Measurements from ENCODE around the gene DGKD. TPM values are rescaled to one million over a fixed set of nuclear protein-coding genes. Genes with fewer than 3 reads are reported as not detected.

DGKD gene
- total and polyA plus RNA-seq, 9 of the 15 experiments (the other 6 are each of a cell fraction or from before 2014, with no cell fraction given) = 0.52 to 29.5 (median 10.6) TPM

DNA sequence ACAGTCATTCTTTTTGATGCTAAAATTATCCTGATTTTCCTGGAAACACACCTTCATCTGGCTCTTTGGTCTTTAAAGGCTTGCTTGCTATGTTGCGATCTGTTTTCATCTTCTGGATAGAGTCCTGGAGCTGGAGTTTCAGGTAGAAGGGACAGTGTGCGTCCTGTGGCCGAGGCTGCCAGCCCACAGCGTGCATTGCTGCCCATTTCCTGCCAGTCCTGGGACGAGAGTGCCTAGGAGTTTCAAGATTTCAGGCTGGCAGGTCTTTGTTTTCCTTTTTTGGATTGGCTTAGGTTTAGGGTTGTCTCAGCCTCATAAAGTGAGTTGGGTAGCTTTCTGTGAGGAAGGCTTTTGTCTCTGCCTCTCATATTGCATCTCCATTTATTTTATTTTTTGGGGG, 14.5 kb downstream of the DGKD start:
- Histone ChIP-seq H3K9ac (ENCODE audit: insufficient read depth in 1 of 2, low read depth in 2 of 2, low read length in 2 of 2) (no peak overlapping the region), H3K79me2 (ENCODE audit: control insufficient read depth, insufficient read depth, low read length) (0 out of 3 replicates have a peak, but pooled peaks cover 5% of the 10 kb centered on the region), H3K9me1 (ENCODE audit: control insufficient read depth, insufficient read depth, low read length) (no peaks in the 10 kb centered on the region), H3K27me3 (ENCODE audit: control insufficient read depth in 2 of 2, insufficient read depth in 2 of 2, low read length in 2 of 2) (no peaks in the 10 kb centered on the region), H3K4me1 (replicated peaks in 1 of 2; ENCODE audit: control insufficient read depth in 2 of 2, insufficient read depth in 2 of 2, low read length in 2 of 2) (peaks cover 0 to 8% of the 10 kb centered on the region in 2 experiments; a peak in 3 of 5 replicates), H2AFZ (ENCODE audit: low read depth, low read length) (no peak overlapping the region), H3K27ac (ENCODE audit: extremely low read depth, low read depth, low read length) (no peak overlapping the region), H3K4me3 (no peak overlapping the region), H3K4me2 (ENCODE audit: insufficient read depth, low read length) (no peak overlapping the region), H4K20me1 (replicated peaks; ENCODE audit: control insufficient read depth, insufficient read depth, low read length) (no peaks in the 10 kb centered on the region; the same call in 1 of the 2 replicates), H3K9me3 (replicated peaks; ENCODE audit: control insufficient read depth, insufficient read depth, low read depth, low read length) (no peaks in the 10 kb centered on the region), H3K36me3 (ENCODE audit: control insufficient read depth, insufficient read depth, low read length) (peaks cover 11% of the 10 kb centered on the region; the same call in 1 of the 3 replicates)
- DNase-seq (ENCODE audit: extremely low read depth in 1 of 4, low spot score in 3 of 4) (no peak), ATAC-seq (no peak), FAIRE-seq (no peak)
- POLR2A ChIA-PET = interaction anchor here (0.6 kb wide), 1 partner anchor 85 kb away, joined by 3 read pairs; no protein-coding TSS in a partner anchor
- BruUV-seq (replicated peaks) = no TSS peak
- intact Hi-C loops (cut with micrococcal nuclease) (no loop called here), in situ Hi-C loops (cut with MboI) (no loop called here)
- no peak for TF ChIP-seq TCF7 (IDR thresholded peaks at IDR 0.05; ENCODE audit: borderline replicate concordance)
- CTCF ChIA-PET (ENCODE audit: low intra/inter-chr PET ratio) = no interaction called here
- WGBS (ENCODE audit: insufficient coverage, low coverage, missing lambda C conversion rate) = 83% methylated on average over 5 of the region's 5 CpGs

DNA sequence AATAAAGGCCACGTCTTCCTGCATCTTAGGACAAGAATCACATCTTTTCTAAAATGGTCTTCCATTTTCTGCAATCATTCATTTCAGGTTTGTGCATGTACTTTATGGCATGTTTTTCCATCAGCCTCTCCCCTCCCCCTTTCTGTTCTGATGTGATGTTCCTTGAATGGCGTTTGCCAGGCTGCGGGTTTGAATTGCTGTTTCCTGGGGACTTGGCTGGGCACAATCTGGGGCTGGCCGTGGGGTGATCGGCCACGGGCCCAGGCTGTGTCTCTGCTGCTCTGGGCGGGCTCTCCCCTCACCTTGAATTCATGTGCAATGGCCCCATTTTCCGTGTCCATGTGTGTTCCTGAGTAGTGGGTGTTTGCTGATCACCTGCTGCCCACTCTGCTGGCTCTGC, 15.2 kb downstream of the DGKD start:
- Histone ChIP-seq H3K4me2 (ENCODE audit: insufficient read depth, low read length) (no peak overlapping the region), H3K36me3 (ENCODE audit: control insufficient read depth, insufficient read depth, low read length) (peaks cover 11% of the 10 kb centered on the region; the same call in 1 of the 3 replicates), H3K79me2 (ENCODE audit: control insufficient read depth, insufficient read depth, low read length) (0 out of 3 replicates have a peak, but pooled peaks cover 5% of the 10 kb centered on the region), H3K27ac (ENCODE audit: extremely low read depth, low read depth, low read length) (no peak overlapping the region), H3K9me3 (replicated peaks; ENCODE audit: control insufficient read depth, insufficient read depth, low read depth, low read length) (no peaks in the 10 kb centered on the region), H3K4me1 (replicated peaks in 1 of 2; ENCODE audit: control insufficient read depth in 2 of 2, insufficient read depth in 2 of 2, low read length in 2 of 2) (peaks cover 0 to 8% of the 10 kb centered on the region in 2 experiments; a peak in 3 of 5 replicates), H3K27me3 (ENCODE audit: control insufficient read depth in 2 of 2, insufficient read depth in 2 of 2, low read length in 2 of 2) (no peaks in the 10 kb centered on the region), H3K9ac (ENCODE audit: insufficient read depth in 1 of 2, low read depth in 2 of 2, low read length in 2 of 2) (peak overlapping the region in 1 of 2 experiments; percentile 26; a peak in 1 of 4 replicates), H2AFZ (ENCODE audit: low read depth, low read length) (no peak overlapping the region), H3K4me3 (no peak overlapping the region), H3K9me1 (ENCODE audit: control insufficient read depth, insufficient read depth, low read length) (no peaks in the 10 kb centered on the region), H4K20me1 (replicated peaks; ENCODE audit: control insufficient read depth, insufficient read depth, low read length) (no peaks in the 10 kb centered on the region; the same call in 1 of the 2 replicates)
- no peak for FAIRE-seq
- ChIA-PET POLR2A (no interaction called here), CTCF (ENCODE audit: low intra/inter-chr PET ratio) (no interaction called here)
- in situ Hi-C loops (cut with MboI) = no loop called here
- TF ChIP-seq ZNF586 (CRISPR knock-in tag; conservative IDR thresholded peaks at IDR 0.05) (no peak), NR2C1 (IDR thresholded peaks at IDR 0.05) (no peak), NR2C1 (tag; IDR thresholded peaks at IDR 0.05) (no peak), SAFB2 (IDR thresholded peaks at IDR 0.05; ENCODE audit: borderline replicate concordance, low read depth, low read length, severe bottlenecking) (no peak), FOXK2 (conservative IDR thresholded peaks at IDR 0.05 in 1 of 2, IDR thresholded peaks at IDR 0.05 in 1 of 2; ENCODE audit: low read depth in 2 of 2) (no peak), CBFA2T3 (IDR thresholded peaks at IDR 0.05) (no peak), NEUROD1 (IDR thresholded peaks at IDR 0.05; ENCODE audit: borderline replicate concordance, low read depth, low read length, partially characterized antibody) (no peak), SRSF1 (IDR thresholded peaks at IDR 0.05; ENCODE audit: low read depth, low read length) (no peak), ZNF778 (CRISPR knock-in tag; IDR thresholded peaks at IDR 0.05) (no peak), ZNF224 (CRISPR knock-in tag; IDR thresholded peaks at IDR 0.05) (no peak), NUFIP1 (IDR thresholded peaks at IDR 0.05; ENCODE audit: partially characterized antibody) (no peak), ETV1 (tag; conservative IDR thresholded peaks at IDR 0.05; ENCODE audit: low read depth) (no peak), HNRNPK (IDR thresholded peaks at IDR 0.05; ENCODE audit: low read depth, low read length, poor library complexity, severe bottlenecking) (no peak), NBN (IDR thresholded peaks at IDR 0.05; ENCODE audit: low read depth) (no peak), ZBTB1 (CRISPR knock-in tag; IDR thresholded peaks at IDR 0.05; ENCODE audit: borderline replicate concordance, low read depth) (no peak), ZNF696 (CRISPR knock-in tag; conservative IDR thresholded peaks at IDR 0.05) (no peak)
- no TSS peak for BruUV-seq (replicated peaks)
- intact Hi-C loops (cut with micrococcal nuclease) = no loop called here
- WGBS (ENCODE audit: insufficient coverage, low coverage, missing lambda C conversion rate) = 68% methylated on average over 8 of the region's 8 CpGs
- no peak for DNase-seq (ENCODE audit: extremely low read depth in 1 of 4, low spot score in 3 of 4)
- ATAC-seq = no peak
